HCT116 (cell line): Measurements from ENCODE around the gene IL36RN.

Experiments used
- CTCF ChIP-seq, 3 experiments: fragments of 200-600 bp in 1 of 3; sonication (generic) in 1 of 3; IDR thresholded peaks in 2 of 3; conservative IDR thresholded peaks in 1 of 3; 2 replicates each; pipeline ENCODE4 v1.5.1; 2012 to 2017; ENCODE audit warnings: low read depth in 2 of 3, low read length in 2 of 3, antibody characterized with exemption in 1 of 3, borderline replicate concordance in 1 of 3, control low read depth in 1 of 3, mild to moderate bottlenecking in 1 of 3, mixed read lengths in 1 of 3, mixed run types in 1 of 3, moderate library complexity in 1 of 3; ENCODE audit not compliant: insufficient read depth in 1 of 3
- ELF1 ChIP-seq: IDR thresholded peaks from 2 replicates; pipeline ENCODE4 v1.6.1; 2012; ENCODE audit warnings: low read depth, borderline replicate concordance
- EZH2phosphoT487 ChIP-seq: fragments of 200-600 bp; IDR thresholded peaks from 2 replicates; pipeline ENCODE4 v1.6.1; 2018; ENCODE audit warnings: antibody characterized with exemption, borderline replicate concordance
- POLR2A ChIP-seq: IDR thresholded peaks from 2 replicates; pipeline ENCODE4 v1.7.0; 2011; ENCODE audit warnings: borderline replicate concordance; ENCODE audit not compliant: insufficient read depth, insufficient read length; ENCODE audit errors: extremely low read depth

GRCh38 chr2:113076954-113077669, 18.1 kb downstream of the IL36RN start:
- TF ChIP-seq POLR2A (no peak), ELF1 (no peak), CTCF (IDR thresholded peaks at IDR 0.05 in 2 of 3, conservative IDR thresholded peaks at IDR 0.05 in 1 of 3; ENCODE audit: borderline replicate concordance in 1 of 3, insufficient read depth in 1 of 3, low read depth in 2 of 3, low read length in 2 of 3) (no peak), EZH2phosphoT487 (no peak)
